Natural killer cell (primary cell): ENCODE measurements around the gene CSKMT. TPM values are rescaled to one million over a fixed set of nuclear protein-coding genes. Genes with fewer than 3 reads are reported as not detected.

Experiments
- ATAC-seq, 3 donors: fragments of 150-1000 bp in 2 of 3; fragments of 200-7000 bp in 1 of 3; cut with Tn5 transposase; 1 replicate in 1 of 3; 2 replicates in 2 of 3; pipeline ENCODE4 v1.10.0; 2021; ENCODE audit warnings: mild to moderate bottlenecking in 2 of 3, moderate library complexity in 2 of 3
- DNase-seq, 2 donors: peaks; one replicate each; pipeline versions ENCODE4 v3.0.0 to v3.0.0-alpha.2; 2013 to 2021; ENCODE audit warnings: mixed read lengths in 1 of 2
- H3K27ac ChIP-seq: one replicate; pipeline ENCODE4 v1.5.1; 2013; ENCODE audit warnings: mild to moderate bottlenecking, low read length
- H3K27me3 ChIP-seq: one replicate; pipeline ENCODE4 v1.6.1; 2013; ENCODE audit warnings: low read length; ENCODE audit not compliant: control insufficient read depth, insufficient read depth
- H3K36me3 ChIP-seq: one replicate; pipeline ENCODE4 v1.6.1; 2013; ENCODE audit warnings: low read length; ENCODE audit not compliant: control insufficient read depth, insufficient read depth
- H3K4me1 ChIP-seq: one replicate; pipeline ENCODE4 v1.6.1; 2013; ENCODE audit warnings: low read length; ENCODE audit not compliant: control insufficient read depth, insufficient read depth
- H3K4me3 ChIP-seq: one replicate; pipeline ENCODE4 v1.5.1; 2013; ENCODE audit warnings: low read length
- H3K9me3 ChIP-seq: one replicate; pipeline ENCODE4 v1.6.1; 2013; ENCODE audit warnings: low read length; ENCODE audit not compliant: control insufficient read depth, insufficient read depth
- H3K27ac Mint-ChIP-seq, 2 donors: one replicate each; pipeline ENCODE4 v1.8.0; 2022; ENCODE audit warnings: mild to moderate bottlenecking in 2 of 2, mixed read lengths in 2 of 2, moderate library complexity in 1 of 2
- H3K27me3 Mint-ChIP-seq, 2 donors: one replicate each; pipeline ENCODE4 v1.8.0; 2022; ENCODE audit warnings: low read depth in 2 of 2, mixed read lengths in 2 of 2
- H3K36me3 Mint-ChIP-seq: one replicate; pipeline ENCODE4 v1.8.0; 2022; ENCODE audit warnings: mixed read lengths
- H3K4me1 Mint-ChIP-seq, 2 donors: one replicate each; pipeline ENCODE4 v1.8.0; 2022; ENCODE audit warnings: mixed read lengths in 2 of 2
- H3K4me3 Mint-ChIP-seq: one replicate; pipeline ENCODE4 v1.8.0; 2022; ENCODE audit warnings: mild to moderate bottlenecking, moderate library complexity, mixed read lengths
- H3K9me3 Mint-ChIP-seq, 2 donors: one replicate each; pipeline ENCODE4 v1.8.0; 2022; ENCODE audit warnings: mixed read lengths in 2 of 2
- CTCF ChIP-seq: fragments of 200-600 bp; IDR thresholded peaks from one replicate; pipeline ENCODE4 v1.8.0; 2022; ENCODE audit warnings: antibody characterized with exemption
- WGBS: methylation state at CpG from one replicate; pipeline ENCODE4 v1.1.7; 2013; ENCODE audit warnings: missing lambda C conversion rate; ENCODE audit not compliant: insufficient coverage; 5-methylcytosine and 5-hydroxymethylcytosine counted together
- intact Hi-C: fragments of 100-400 bp; cut with micrococcal nuclease; formaldehyde crosslinking; loops from one replicate; pipeline ENCODE4 v1.14.2; 2022
- total RNA-seq, 4 donors: library from RNA; stranded (reverse); fragments of 120-200 nt in 1 of 4; gene quantifications; one replicate each; pipeline versions ENCODE4 v1.2.3 to v1.2.4, GENCODE V29; 2013 to 2022

CSKMT gene
- total RNA-seq, 3 donors from 2014 or later (not counting 1 experiment from before 2014, with no cell fraction given): 12.0 to 21.5 (median 13.7) TPM

GRCh38 chr11:62652161-62653006 is 12.7 kb upstream of the CSKMT start:
- peak in 1 of 2 donors; percentile 44 for DNase-seq
- peak overlapping the region; percentile 83 for H3K27ac ChIP-seq
- peak overlapping the region; percentile 99 for H3K4me3 Mint-ChIP-seq
- peak in 2 of 3 donors; percentile 2 to 6 for ATAC-seq
- H3K36me3 Mint-ChIP-seq: no peaks in the 10 kb centered on the region
- peak overlapping the region; percentile 98 to 99 for H3K27ac Mint-ChIP-seq
- H3K4me3 ChIP-seq: peak overlapping the region; percentile 90
- H3K9me3 Mint-ChIP-seq: no peaks in the 10 kb centered on the region
- H3K9me3 ChIP-seq: no peaks in the 10 kb centered on the region
- H3K4me1 Mint-ChIP-seq: peaks cover 15 to 17% of the 10 kb centered on the region in 2 donors
- H3K36me3 ChIP-seq: peaks cover 24% of the 10 kb centered on the region
- WGBS: 39% methylated on average over 15 of the region's 16 CpGs
- H3K4me1 ChIP-seq: peaks cover 24% of the 10 kb centered on the region
- H3K27me3 Mint-ChIP-seq: peaks cover 0 to 3% of the 10 kb centered on the region in 2 donors
- no peaks in the 10 kb centered on the region for H3K27me3 ChIP-seq
- no peak for TF ChIP-seq CTCF
- intact Hi-C loops: no loop called here

GRCh38 chr11:62654297-62654696 is 10.8 kb upstream of the CSKMT start:
- Mint-ChIP-seq H3K4me3 (peak overlapping the region; percentile 52), H3K27me3 (peaks cover 0 to 3% of the 10 kb centered on the region in 2 donors), H3K4me1 (peaks cover 15 to 17% of the 10 kb centered on the region in 2 donors), H3K9me3 (no peaks in the 10 kb centered on the region), H3K36me3 (no peaks in the 10 kb centered on the region), H3K27ac (peak overlapping the region; percentile 98 to 99)
- intact Hi-C loops: no loop called here
- Histone ChIP-seq H3K4me3 (no peak overlapping the region), H3K4me1 (peaks cover 22% of the 10 kb centered on the region), H3K27ac (no peak overlapping the region), H3K27me3 (no peaks in the 10 kb centered on the region), H3K36me3 (peaks cover 6% of the 10 kb centered on the region), H3K9me3 (no peaks in the 10 kb centered on the region)
- no peak for TF ChIP-seq CTCF
- ATAC-seq (no peak), DNase-seq (peak in 1 of 2 donors; percentile 5)
- 94% methylated on average over 7 of the region's 11 CpGs for WGBS

GRCh38 chr11:62656796-62657429 is 8.2 kb upstream of the CSKMT start:
- DNase-seq (no peak), ATAC-seq (no peak)
- Mint-ChIP-seq H3K9me3 (no peaks in the 10 kb centered on the region), H3K27me3 (peaks cover 0 to 3% of the 10 kb centered on the region in 2 donors), H3K4me1 (peaks cover 15% of the 10 kb centered on the region in 2 donors), H3K36me3 (no peaks in the 10 kb centered on the region), H3K27ac (no peak overlapping the region), H3K4me3 (peak overlapping the region; percentile 31)
- 59% methylated on average over 5 of the region's 5 CpGs for WGBS
- Histone ChIP-seq H3K27ac (no peak overlapping the region), H3K36me3 (no peaks in the 10 kb centered on the region), H3K4me1 (peaks cover 14% of the 10 kb centered on the region), H3K27me3 (no peaks in the 10 kb centered on the region), H3K9me3 (no peaks in the 10 kb centered on the region), H3K4me3 (no peak overlapping the region)
- TF ChIP-seq CTCF: no peak
- intact Hi-C loops: no loop called here
